ENCODE data around the gene FGFR2. TPM values are rescaled to one million over a fixed set of nuclear protein-coding genes. Genes with fewer than 3 reads are reported as not detected.

Gene FGFR2
- total and polyA plus RNA-seq, 4 donors: 11.4 to 69.9 (median 31.9) TPM

DNA sequence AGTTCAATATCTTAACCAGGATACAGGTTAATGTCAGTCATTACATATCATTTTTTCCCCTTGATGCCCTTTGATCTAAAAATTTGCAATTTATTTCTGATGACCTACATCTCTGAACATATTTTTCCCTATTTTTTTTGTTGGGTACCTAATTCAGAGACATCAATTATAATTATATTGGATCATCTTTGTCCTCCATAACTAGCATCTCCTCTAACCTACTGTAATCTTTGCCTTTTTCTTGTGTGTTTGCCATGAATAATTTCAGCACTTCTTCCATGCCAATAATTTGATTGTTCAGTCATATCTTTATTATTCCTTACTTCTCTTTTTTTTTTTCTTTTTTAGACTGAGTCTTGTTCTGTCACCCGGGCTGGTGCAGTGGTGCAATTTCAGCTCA, 39.2 kb upstream of the FGFR2 start:
- Histone ChIP-seq H3K4me1 (ENCODE audit: control insufficient read depth in 4 of 4, insufficient read depth in 4 of 4, low read length in 3 of 4) (no peaks in the 10 kb centered on the region), H3K27ac (ENCODE audit: low read depth in 1 of 2, low read length in 2 of 2) (no peak overlapping the region), H3K36me3 (ENCODE audit: control insufficient read depth in 4 of 4, insufficient read depth in 3 of 4, low read depth in 1 of 4, low read length in 3 of 4) (no peaks in the 10 kb centered on the region), H3K4me3 (ENCODE audit: low read depth in 1 of 3, low read length in 3 of 3) (no peak overlapping the region), H3K9ac (ENCODE audit: low read depth in 1 of 2, low read length in 2 of 2) (no peak overlapping the region), H3K9me3 (ENCODE audit: control insufficient read depth in 4 of 4, low read length in 3 of 4) (peaks cover 2 to 12% (median 4%) of the 10 kb centered on the region in 4 donors), H3K27me3 (ENCODE audit: control insufficient read depth in 4 of 4, insufficient read depth in 4 of 4, low read length in 3 of 4) (no peaks in the 10 kb centered on the region)
- TF ChIP-seq RAD21 (IDR thresholded peaks at IDR 0.05) (no peak), HNF4A (conservative IDR thresholded peaks at IDR 0.05) (no peak)
- TF ChIP-seq, protein P1, sequence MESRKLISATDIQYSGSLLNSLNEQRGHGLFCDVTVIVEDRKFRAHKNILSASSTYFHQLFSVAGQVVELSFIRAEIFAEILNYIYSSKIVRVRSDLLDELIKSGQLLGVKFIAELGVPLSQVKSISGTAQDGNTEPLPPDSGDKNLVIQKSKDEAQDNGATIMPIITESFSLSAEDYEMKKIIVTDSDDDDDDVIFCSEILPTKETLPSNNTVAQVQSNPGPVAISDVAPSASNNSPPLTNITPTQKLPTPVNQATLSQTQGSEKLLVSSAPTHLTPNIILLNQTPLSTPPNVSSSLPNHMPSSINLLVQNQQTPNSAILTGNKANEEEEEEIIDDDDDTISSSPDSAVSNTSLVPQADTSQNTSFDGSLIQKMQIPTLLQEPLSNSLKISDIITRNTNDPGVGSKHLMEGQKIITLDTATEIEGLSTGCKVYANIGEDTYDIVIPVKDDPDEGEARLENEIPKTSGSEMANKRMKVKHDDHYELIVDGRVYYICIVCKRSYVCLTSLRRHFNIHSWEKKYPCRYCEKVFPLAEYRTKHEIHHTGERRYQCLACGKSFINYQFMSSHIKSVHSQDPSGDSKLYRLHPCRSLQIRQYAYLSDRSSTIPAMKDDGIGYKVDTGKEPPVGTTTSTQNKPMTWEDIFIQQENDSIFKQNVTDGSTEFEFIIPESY (IDR thresholded peaks at IDR 0.05): no peak
- no peak for DNase-seq (ENCODE audit: low spot score)
- WGBS: 88% methylated on average over 1 of the region's 1 CpG

DNA sequence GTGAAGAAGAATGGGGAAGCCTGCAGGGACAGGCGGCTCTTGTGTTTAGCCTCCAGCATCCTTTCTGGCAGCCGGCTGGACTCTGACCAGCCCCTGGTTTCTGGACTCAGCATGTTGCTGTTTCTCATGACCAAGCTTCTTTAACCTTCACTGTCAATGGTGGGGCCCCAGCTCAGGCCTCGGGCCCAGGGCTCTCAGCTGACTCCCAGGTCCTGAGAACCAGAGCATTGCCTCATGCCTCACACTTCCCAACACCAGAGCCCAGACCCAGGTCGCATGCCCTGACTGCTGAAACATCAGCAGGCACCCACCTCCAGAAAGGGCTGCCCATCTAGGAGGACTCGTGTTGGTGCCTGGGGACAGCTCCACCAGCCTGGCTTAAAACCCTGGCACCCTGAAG, 34.8 kb upstream of the FGFR2 start:
- Histone ChIP-seq H3K27ac (ENCODE audit: low read depth in 1 of 2, low read length in 2 of 2) (no peak overlapping the region), H3K9me3 (ENCODE audit: control insufficient read depth in 4 of 4, low read length in 3 of 4) (peaks cover 0 to 7% (median 2%) of the 10 kb centered on the region in 4 donors), H3K4me3 (ENCODE audit: low read depth in 1 of 3, low read length in 3 of 3) (no peak overlapping the region), H3K4me1 (ENCODE audit: control insufficient read depth in 4 of 4, insufficient read depth in 4 of 4, low read length in 3 of 4) (no peaks in the 10 kb centered on the region), H3K9ac (ENCODE audit: low read depth in 1 of 2, low read length in 2 of 2) (no peak overlapping the region), H3K27me3 (ENCODE audit: control insufficient read depth in 4 of 4, insufficient read depth in 4 of 4, low read length in 3 of 4) (no peaks in the 10 kb centered on the region), H3K36me3 (ENCODE audit: control insufficient read depth in 4 of 4, insufficient read depth in 3 of 4, low read depth in 1 of 4, low read length in 3 of 4) (no peaks in the 10 kb centered on the region)
- 63% methylated on average over 5 of the region's 5 CpGs for WGBS
- no peak for DNase-seq (ENCODE audit: low spot score)
- TF ChIP-seq FOXA1 (IDR thresholded peaks at IDR 0.05) (no peak), SP1 (IDR thresholded peaks at IDR 0.05) (no peak), JUND (IDR thresholded peaks at IDR 0.05) (no peak), RAD21 (IDR thresholded peaks at IDR 0.05) (no peak), EGR1 (IDR thresholded peaks at IDR 0.05; ENCODE audit: low read depth in 2 of 2) (no peak), TAF1 (conservative IDR thresholded peaks at IDR 0.05) (no peak), FOXA2 (IDR thresholded peaks at IDR 0.05) (no peak), HNF4G (IDR thresholded peaks at IDR 0.05) (no peak), GABPA (IDR thresholded peaks at IDR 0.05 in 1 of 2, conservative IDR thresholded peaks at IDR 0.05 in 1 of 2) (no peak), RXRA (IDR thresholded peaks at IDR 0.05) (no peak), HNF4A (conservative IDR thresholded peaks at IDR 0.05) (no peak)
- TF ChIP-seq, protein P2, sequence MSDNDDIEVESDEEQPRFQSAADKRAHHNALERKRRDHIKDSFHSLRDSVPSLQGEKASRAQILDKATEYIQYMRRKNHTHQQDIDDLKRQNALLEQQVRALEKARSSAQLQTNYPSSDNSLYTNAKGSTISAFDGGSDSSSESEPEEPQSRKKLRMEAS (IDR thresholded peaks at IDR 0.05): no peak
- TF ChIP-seq, protein P1 (IDR thresholded peaks at IDR 0.05): no peak
- TF ChIP-seq, protein P3, sequence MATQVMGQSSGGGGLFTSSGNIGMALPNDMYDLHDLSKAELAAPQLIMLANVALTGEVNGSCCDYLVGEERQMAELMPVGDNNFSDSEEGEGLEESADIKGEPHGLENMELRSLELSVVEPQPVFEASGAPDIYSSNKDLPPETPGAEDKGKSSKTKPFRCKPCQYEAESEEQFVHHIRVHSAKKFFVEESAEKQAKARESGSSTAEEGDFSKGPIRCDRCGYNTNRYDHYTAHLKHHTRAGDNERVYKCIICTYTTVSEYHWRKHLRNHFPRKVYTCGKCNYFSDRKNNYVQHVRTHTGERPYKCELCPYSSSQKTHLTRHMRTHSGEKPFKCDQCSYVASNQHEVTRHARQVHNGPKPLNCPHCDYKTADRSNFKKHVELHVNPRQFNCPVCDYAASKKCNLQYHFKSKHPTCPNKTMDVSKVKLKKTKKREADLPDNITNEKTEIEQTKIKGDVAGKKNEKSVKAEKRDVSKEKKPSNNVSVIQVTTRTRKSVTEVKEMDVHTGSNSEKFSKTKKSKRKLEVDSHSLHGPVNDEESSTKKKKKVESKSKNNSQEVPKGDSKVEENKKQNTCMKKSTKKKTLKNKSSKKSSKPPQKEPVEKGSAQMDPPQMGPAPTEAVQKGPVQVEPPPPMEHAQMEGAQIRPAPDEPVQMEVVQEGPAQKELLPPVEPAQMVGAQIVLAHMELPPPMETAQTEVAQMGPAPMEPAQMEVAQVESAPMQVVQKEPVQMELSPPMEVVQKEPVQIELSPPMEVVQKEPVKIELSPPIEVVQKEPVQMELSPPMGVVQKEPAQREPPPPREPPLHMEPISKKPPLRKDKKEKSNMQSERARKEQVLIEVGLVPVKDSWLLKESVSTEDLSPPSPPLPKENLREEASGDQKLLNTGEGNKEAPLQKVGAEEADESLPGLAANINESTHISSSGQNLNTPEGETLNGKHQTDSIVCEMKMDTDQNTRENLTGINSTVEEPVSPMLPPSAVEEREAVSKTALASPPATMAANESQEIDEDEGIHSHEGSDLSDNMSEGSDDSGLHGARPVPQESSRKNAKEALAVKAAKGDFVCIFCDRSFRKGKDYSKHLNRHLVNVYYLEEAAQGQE (IDR thresholded peaks at IDR 0.05): no peak
- TF ChIP-seq, protein P4, sequence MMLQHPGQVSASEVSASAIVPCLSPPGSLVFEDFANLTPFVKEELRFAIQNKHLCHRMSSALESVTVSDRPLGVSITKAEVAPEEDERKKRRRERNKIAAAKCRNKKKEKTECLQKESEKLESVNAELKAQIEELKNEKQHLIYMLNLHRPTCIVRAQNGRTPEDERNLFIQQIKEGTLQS (IDR thresholded peaks at IDR 0.05): no peak
- TF ChIP-seq, protein P5, sequence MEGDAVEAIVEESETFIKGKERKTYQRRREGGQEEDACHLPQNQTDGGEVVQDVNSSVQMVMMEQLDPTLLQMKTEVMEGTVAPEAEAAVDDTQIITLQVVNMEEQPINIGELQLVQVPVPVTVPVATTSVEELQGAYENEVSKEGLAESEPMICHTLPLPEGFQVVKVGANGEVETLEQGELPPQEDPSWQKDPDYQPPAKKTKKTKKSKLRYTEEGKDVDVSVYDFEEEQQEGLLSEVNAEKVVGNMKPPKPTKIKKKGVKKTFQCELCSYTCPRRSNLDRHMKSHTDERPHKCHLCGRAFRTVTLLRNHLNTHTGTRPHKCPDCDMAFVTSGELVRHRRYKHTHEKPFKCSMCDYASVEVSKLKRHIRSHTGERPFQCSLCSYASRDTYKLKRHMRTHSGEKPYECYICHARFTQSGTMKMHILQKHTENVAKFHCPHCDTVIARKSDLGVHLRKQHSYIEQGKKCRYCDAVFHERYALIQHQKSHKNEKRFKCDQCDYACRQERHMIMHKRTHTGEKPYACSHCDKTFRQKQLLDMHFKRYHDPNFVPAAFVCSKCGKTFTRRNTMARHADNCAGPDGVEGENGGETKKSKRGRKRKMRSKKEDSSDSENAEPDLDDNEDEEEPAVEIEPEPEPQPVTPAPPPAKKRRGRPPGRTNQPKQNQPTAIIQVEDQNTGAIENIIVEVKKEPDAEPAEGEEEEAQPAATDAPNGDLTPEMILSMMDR (IDR thresholded peaks at IDR 0.05; ENCODE audit: low read depth, low read length, missing input control): no peak

Measured in liver (tissue), 9 donors.